Measurements from ENCODE around the gene GJA9.
"Not testable (repeated sequence)": the region's sequence is repeated elsewhere in the genome, so short reads cannot be mapped to it uniquely, and the experiment has no call there.

The GJA9 gene

GRCh38 chr1:38848071-38848470, 33.3 kb downstream of the GJA9 start:
- no peak overlapping the region for H3K4me3 ChIP-seq (replicated peaks; ENCODE audit: low read depth, low read length)
- TF ChIP-seq, protein P1, sequence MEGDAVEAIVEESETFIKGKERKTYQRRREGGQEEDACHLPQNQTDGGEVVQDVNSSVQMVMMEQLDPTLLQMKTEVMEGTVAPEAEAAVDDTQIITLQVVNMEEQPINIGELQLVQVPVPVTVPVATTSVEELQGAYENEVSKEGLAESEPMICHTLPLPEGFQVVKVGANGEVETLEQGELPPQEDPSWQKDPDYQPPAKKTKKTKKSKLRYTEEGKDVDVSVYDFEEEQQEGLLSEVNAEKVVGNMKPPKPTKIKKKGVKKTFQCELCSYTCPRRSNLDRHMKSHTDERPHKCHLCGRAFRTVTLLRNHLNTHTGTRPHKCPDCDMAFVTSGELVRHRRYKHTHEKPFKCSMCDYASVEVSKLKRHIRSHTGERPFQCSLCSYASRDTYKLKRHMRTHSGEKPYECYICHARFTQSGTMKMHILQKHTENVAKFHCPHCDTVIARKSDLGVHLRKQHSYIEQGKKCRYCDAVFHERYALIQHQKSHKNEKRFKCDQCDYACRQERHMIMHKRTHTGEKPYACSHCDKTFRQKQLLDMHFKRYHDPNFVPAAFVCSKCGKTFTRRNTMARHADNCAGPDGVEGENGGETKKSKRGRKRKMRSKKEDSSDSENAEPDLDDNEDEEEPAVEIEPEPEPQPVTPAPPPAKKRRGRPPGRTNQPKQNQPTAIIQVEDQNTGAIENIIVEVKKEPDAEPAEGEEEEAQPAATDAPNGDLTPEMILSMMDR (IDR thresholded peaks at IDR 0.05; ENCODE audit: low read length, missing control alignments) = no peak
- no peak for DNase-seq (ENCODE audit: low read depth)

DNA sequence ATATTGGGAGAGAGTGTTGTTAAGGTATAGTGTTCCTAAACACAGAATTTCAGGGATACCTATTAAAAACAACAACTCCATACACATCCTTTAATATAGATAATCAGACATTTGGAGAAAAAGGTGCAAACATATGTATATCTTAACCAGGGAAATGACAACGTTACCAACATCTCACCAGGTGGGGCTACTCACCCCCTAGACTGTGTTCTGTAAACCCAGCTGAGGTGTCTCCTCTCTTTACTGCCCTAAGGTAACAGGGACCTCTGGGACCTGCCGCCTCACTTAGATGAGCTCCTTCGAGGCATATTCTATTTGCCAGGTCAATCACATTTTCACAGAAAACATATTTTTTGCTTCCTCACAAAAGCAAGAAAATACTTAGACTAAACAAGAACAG, 35.2 kb downstream of the GJA9 start:
- DNase-seq (ENCODE audit: low read depth) = no peak
- TF ChIP-seq, protein P1 (IDR thresholded peaks at IDR 0.05; ENCODE audit: low read length, missing control alignments) = no peak
- no peak overlapping the region for H3K4me3 ChIP-seq (replicated peaks; ENCODE audit: low read depth, low read length)

DNA sequence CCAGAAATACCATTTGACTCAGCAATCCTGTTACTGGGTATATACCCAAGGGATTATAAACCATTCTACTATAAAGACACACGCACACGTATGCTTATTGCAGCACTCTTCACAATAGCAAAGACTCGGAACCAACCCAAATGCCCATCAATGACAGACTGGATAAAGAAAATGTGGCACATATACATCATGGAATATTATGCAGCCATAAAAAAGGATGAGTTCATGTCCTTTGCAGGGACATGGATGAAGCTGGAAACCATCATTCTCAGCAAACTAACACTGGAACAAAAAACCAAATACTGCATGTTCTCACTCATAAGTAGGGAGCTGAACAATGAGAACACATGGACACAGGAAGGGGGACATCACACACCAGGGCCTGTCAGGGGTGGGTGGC, 36.3 kb downstream of the GJA9 start:
- H3K4me3 ChIP-seq (replicated peaks; ENCODE audit: low read depth, low read length); DNase-seq (ENCODE audit: low read depth): not testable (repeated sequence)

DNA sequence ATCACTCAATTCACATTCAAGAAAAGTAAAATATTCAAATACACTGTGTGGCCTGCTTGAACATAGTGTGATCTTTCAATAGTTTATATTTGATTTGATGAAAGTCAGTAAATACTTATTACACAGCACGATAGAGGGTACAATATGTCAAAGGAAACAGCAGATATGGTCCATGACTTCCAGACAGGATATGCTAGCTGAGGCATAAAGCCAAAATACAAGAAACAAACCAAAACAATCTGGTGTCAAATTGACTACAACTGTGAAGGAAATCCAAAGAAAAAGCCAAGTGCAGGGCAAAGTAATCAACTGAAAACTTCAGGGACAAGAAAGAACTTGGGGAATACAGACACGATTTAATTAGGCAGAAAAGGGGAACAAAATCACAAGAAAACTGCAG, 41.1 kb downstream of the GJA9 start:
- TF ChIP-seq, protein P1 (IDR thresholded peaks at IDR 0.05; ENCODE audit: low read length, missing control alignments) = no peak
- no peak overlapping the region for H3K4me3 ChIP-seq (replicated peaks; ENCODE audit: low read depth, low read length)
- DNase-seq (ENCODE audit: low read depth) = no peak

- no peak for DNase-seq (ENCODE audit: low read depth)
- H3K4me3 ChIP-seq (replicated peaks; ENCODE audit: low read depth, low read length) = no peak overlapping the region
- TF ChIP-seq, protein P1 (IDR thresholded peaks at IDR 0.05; ENCODE audit: low read length, missing control alignments) = no peak
Observed at GRCh38 chr1:38839363-38839762, 42.0 kb downstream of the GJA9 start.

DNA sequence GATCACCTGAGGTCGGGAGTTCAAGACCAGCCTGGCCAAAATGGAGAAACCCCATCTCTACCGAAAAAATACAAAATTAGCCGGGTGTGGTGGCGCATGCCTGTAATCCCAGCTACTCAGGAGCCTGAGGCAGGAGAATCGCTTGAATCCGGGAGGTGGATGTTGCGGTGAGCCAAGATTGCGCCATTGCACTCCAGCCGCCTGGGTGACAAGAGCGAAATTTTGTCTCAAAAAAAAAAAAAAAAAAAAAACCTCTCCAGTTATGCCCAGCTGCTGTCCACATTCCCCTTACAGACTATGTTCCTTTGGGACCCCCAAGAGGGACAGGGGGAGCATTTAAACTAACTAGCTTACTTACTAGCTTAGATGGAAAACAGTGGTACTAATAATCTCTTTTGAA, 45.1 kb downstream of the GJA9 start:
- not testable (repeated sequence) for H3K4me3 ChIP-seq (replicated peaks; ENCODE audit: low read depth, low read length); DNase-seq (ENCODE audit: low read depth)

GRCh38 chr1:38834937-38835827, 46.2 kb downstream of the GJA9 start:
- peak; percentile 92 for DNase-seq (ENCODE audit: low read depth)
- no peak overlapping the region for H3K4me3 ChIP-seq (replicated peaks; ENCODE audit: low read depth, low read length)
- TF ChIP-seq, protein P1 (IDR thresholded peaks at IDR 0.05; ENCODE audit: low read length, missing control alignments) = peak; percentile 82

- TF ChIP-seq, protein P1 (IDR thresholded peaks at IDR 0.05; ENCODE audit: low read length, missing control alignments) = no peak
- DNase-seq (ENCODE audit: low read depth) = no peak
- no peak overlapping the region for H3K4me3 ChIP-seq (replicated peaks; ENCODE audit: low read depth, low read length)
Observed at GRCh38 chr1:38834221-38834782, 47.1 kb downstream of the GJA9 start.
